ENCODE results near the gene MPP4.

MPP4 gene

GRCh38 chr2:201715459-201715858, 17.0 kb upstream of the MPP4 start:
- no peak overlapping the region for H3K4me3 ChIP-seq (replicated peaks; ENCODE audit: low read depth, low read length)
- TF ChIP-seq CTCF (IDR thresholded peaks at IDR 0.05; ENCODE audit: low read depth, low read length, missing control alignments) = no peak
- DNase-seq (ENCODE audit: extremely low read depth, low read depth) = no peak

GRCh38 chr2:201712726-201713125, 14.3 kb upstream of the MPP4 start:
- no peak for TF ChIP-seq CTCF (IDR thresholded peaks at IDR 0.05; ENCODE audit: low read depth, low read length, missing control alignments)
- DNase-seq (ENCODE audit: extremely low read depth, low read depth) = no peak
- no peak overlapping the region for H3K4me3 ChIP-seq (replicated peaks; ENCODE audit: low read depth, low read length)

- TF ChIP-seq CTCF (IDR thresholded peaks at IDR 0.05; ENCODE audit: low read depth, low read length, missing control alignments) = no peak
- no peak for DNase-seq (ENCODE audit: extremely low read depth, low read depth)
Measured at GRCh38 chr2:201709747-201710146, 11.3 kb upstream of the MPP4 start.

GRCh38 chr2:201709049-201709448, 10.6 kb upstream of the MPP4 start:
- DNase-seq (ENCODE audit: extremely low read depth, low read depth) = no peak
- H3K4me3 ChIP-seq (replicated peaks; ENCODE audit: low read depth, low read length) = no peak overlapping the region
- no peak for TF ChIP-seq CTCF (IDR thresholded peaks at IDR 0.05; ENCODE audit: low read depth, low read length, missing control alignments)

More at GRCh38 chr2:201709747-201710146, 11.3 kb upstream of the MPP4 start:
- no peak overlapping the region for H3K4me3 ChIP-seq (replicated peaks; ENCODE audit: low read depth, low read length)

GRCh38 chr2:201707753-201708152, 9.3 kb upstream of the MPP4 start:
- peak; percentile 31 for TF ChIP-seq CTCF (IDR thresholded peaks at IDR 0.05; ENCODE audit: low read depth, low read length, missing control alignments)
- DNase-seq (ENCODE audit: extremely low read depth, low read depth) = no peak

GRCh38 chr2:201707142-201707541, 8.7 kb upstream of the MPP4 start:
- no peak overlapping the region for H3K4me3 ChIP-seq (replicated peaks; ENCODE audit: low read depth, low read length)
- TF ChIP-seq CTCF (IDR thresholded peaks at IDR 0.05; ENCODE audit: low read depth, low read length, missing control alignments) = no peak
- DNase-seq (ENCODE audit: extremely low read depth, low read depth) = no peak

More at GRCh38 chr2:201707753-201708152, 9.3 kb upstream of the MPP4 start:
- no peak overlapping the region for H3K4me3 ChIP-seq (replicated peaks; ENCODE audit: low read depth, low read length)

- no peak for TF ChIP-seq CTCF (IDR thresholded peaks at IDR 0.05; ENCODE audit: low read depth, low read length, missing control alignments)
- no peak for DNase-seq (ENCODE audit: extremely low read depth, low read depth)
- H3K4me3 ChIP-seq (replicated peaks; ENCODE audit: low read depth, low read length) = no peak overlapping the region
Measured at GRCh38 chr2:201704536-201704935, 6.1 kb upstream of the MPP4 start.

All from HFF-Myc (cell line).